GM18873 (cell line): ENCODE measurements around the gene ELMOD3.
A peak's percentile ranks its signal among the peaks of the same experiment; 100 is the strongest.
"Not testable (repeated sequence)": the region's sequence is repeated elsewhere in the genome, so short reads cannot be mapped to it uniquely, and the experiment has no call there.

Experiments used
- ATAC-seq: cut with Tn5 transposase; IDR thresholded peaks from one replicate; pipeline ENCODE4 v1.9.1; 2021; ENCODE audit warnings: mild to moderate bottlenecking, moderate library complexity, moderate number of reproducible peaks; ENCODE audit not compliant: unreplicated experiment, low FRiP score

The ELMOD3 gene

GRCh38 chr2:85327822-85328617, 26.5 kb upstream of the ELMOD3 start, which contains the start of gene TGOLN2:
TGOLN2 (minus strand) TSS chr2:85327989; CDS start chr2:85327962, 27 bp downstream.
- ATAC-seq: peak; percentile 70

- ATAC-seq: no peak
Observed at GRCh38 chr2:85329181-85329651, 25.4 kb upstream of the ELMOD3 start.

GRCh38 chr2:85329701-85330100, 24.9 kb upstream of the ELMOD3 start:
- ATAC-seq: not testable (repeated sequence)

GRCh38 chr2:85330839-85331636, 23.5 kb upstream of the ELMOD3 start:
- no peak for ATAC-seq

GRCh38 chr2:85333877-85334276, 20.7 kb upstream of the ELMOD3 start:
- ATAC-seq: not testable (repeated sequence)

GRCh38 chr2:85334928-85335327, 19.6 kb upstream of the ELMOD3 start:
- ATAC-seq: no peak

- no peak for ATAC-seq
Observed at GRCh38 chr2:85340034-85340892, 14.3 kb upstream of the ELMOD3 start.

GRCh38 chr2:85341269-85342029, 13.1 kb upstream of the ELMOD3 start:
- ATAC-seq: no peak

- no peak for ATAC-seq
Observed at GRCh38 chr2:85342156-85342555, 12.4 kb upstream of the ELMOD3 start.

- ATAC-seq: not testable (repeated sequence)
Observed at GRCh38 chr2:85343207-85343895, 11.2 kb upstream of the ELMOD3 start.

- ATAC-seq: no peak
Observed at GRCh38 chr2:85344356-85344954, 10.1 kb upstream of the ELMOD3 start.

GRCh38 chr2:85347599-85347998, 7.0 kb upstream of the ELMOD3 start:
- no peak for ATAC-seq

- no peak for ATAC-seq
Observed at GRCh38 chr2:85353876-85354285, 688 bp upstream of the ELMOD3 start.

- peak; percentile 2 for ATAC-seq
Observed at GRCh38 chr2:85355073-85355410, 473 bp downstream of the ELMOD3 start.

GRCh38 chr2:85355521-85355920, 952 bp downstream of the ELMOD3 start:
- no peak for ATAC-seq

GRCh38 chr2:85356186-85356585, 1.6 kb downstream of the ELMOD3 start:
- no peak for ATAC-seq

GRCh38 chr2:85357736-85358135, 3.2 kb downstream of the ELMOD3 start:
- ATAC-seq: no peak

GRCh38 chr2:85362653-85363387, 8.3 kb downstream of the ELMOD3 start:
- ATAC-seq: not testable (repeated sequence)
